GM12878 (cell line): ENCODE results near the gene NTM. TPM values are rescaled to one million over a fixed set of nuclear protein-coding genes. Genes with fewer than 3 reads are reported as not detected.

Experiments
- ATAC-seq: fragments of 200-7000 bp; cut with Tn5 transposase; 3 replicates; pipeline ENCODE4 v1.9.1; 2020; ENCODE audit warnings: mild to moderate bottlenecking, moderate library complexity
- BruUV-seq: library from RNA; stranded (reverse); fragments of 400-500 nt; replicated peaks from 2 replicates; lab custom pipeline; 2021; lab: Mats Ljungman, UMichigan
- CTCF ChIA-PET: fragments of 300-600 bp; sonication (Branson Sonifier 250); formaldehyde crosslinking; extraction: SDS; loops from one replicate; lab custom pipeline; 2021; ENCODE audit warnings: inconsistent platforms; lab: Yijun Ruan, JAX
- POLR2A ChIA-PET: fragments of 350-600 bp; formaldehyde crosslinking; extraction: SDS; loops from one replicate; lab custom pipeline; 2021; ENCODE audit warnings: inconsistent platforms; lab: Charles Lee
- RAD21 ChIA-PET: fragments of 300-600 bp; sonication (Branson Sonifier 250); formaldehyde crosslinking; loops from one replicate; lab custom pipeline; 2023; ENCODE audit warnings: antibody characterized with exemption; ENCODE audit not compliant: unreplicated experiment; lab: Charles Lee
- SMC1A ChIA-PET: fragments of 300-600 bp; sonication (Branson Sonifier 250); formaldehyde crosslinking; loops from one replicate; lab custom pipeline; 2023; ENCODE audit not compliant: unreplicated experiment, uncharacterized antibody; lab: Charles Lee
- DNase-seq: peaks from one replicate; pipeline ENCODE4 v3.0.0-alpha.2; 2011; ENCODE audit warnings: low read depth, low spot score
- FAIRE-seq: peaks from 3 replicates; lab custom pipeline; 2011; peaks lifted over from hg19 to GRCh38; lab: Jason Lieb, UNC
- H2AFZ ChIP-seq: 2 replicates; pipeline ENCODE4 v1.6.0; 2011; ENCODE audit warnings: low read depth, low read length, control low read depth; ENCODE audit not compliant: control insufficient read depth
- H3K27ac ChIP-seq: 2 replicates; pipeline ENCODE4 v1.5.1; 2011; ENCODE audit warnings: control low read depth; ENCODE audit not compliant: control insufficient read depth, insufficient read depth
- H3K27me3 ChIP-seq, 2 experiments: replicated peaks in 1 of 2; 2 replicates each; pipeline versions ENCODE4 v1.6.0 to v1.6.1; 2011; ENCODE audit warnings: low read length in 1 of 2; ENCODE audit not compliant: control insufficient read depth in 2 of 2, insufficient read depth in 2 of 2
- H3K36me3 ChIP-seq, 2 experiments: 2 replicates each; pipeline ENCODE4 v1.5.1; 2011; ENCODE audit warnings: low read length in 1 of 2; ENCODE audit not compliant: control insufficient read depth in 2 of 2, insufficient read depth in 2 of 2
- H3K4me1 ChIP-seq: 2 replicates; pipeline ENCODE4 v1.6.1; 2011; ENCODE audit warnings: mild to moderate bottlenecking, low read length, moderate library complexity, mixed read lengths; ENCODE audit not compliant: control insufficient read depth, insufficient read depth
- H3K4me2 ChIP-seq: 2 replicates; pipeline ENCODE4 v1.6.0; 2011; ENCODE audit warnings: control low read depth; ENCODE audit not compliant: control insufficient read depth, insufficient read depth
- H3K4me3 ChIP-seq: fragments of 200-600 bp; sonication (generic); 2 replicates; pipeline ENCODE4 v1.5.1; 2016
- H3K79me2 ChIP-seq: 2 replicates; pipeline ENCODE4 v1.6.0; 2011; ENCODE audit warnings: low read length; ENCODE audit not compliant: control insufficient read depth, insufficient read depth
- H3K9ac ChIP-seq: 2 replicates; pipeline ENCODE4 v1.8.0; 2011; ENCODE audit warnings: low read length, control low read depth, mixed read lengths; ENCODE audit not compliant: control insufficient read depth, insufficient read depth
- H3K9me3 ChIP-seq: replicated peaks from 3 replicates; pipeline ENCODE4 v1.5.1; 2011; ENCODE audit warnings: mild to moderate bottlenecking, low read length; ENCODE audit not compliant: control insufficient read depth, insufficient read depth
- H4K20me1 ChIP-seq: 2 replicates; pipeline ENCODE4 v1.6.0; 2011; ENCODE audit not compliant: control insufficient read depth, insufficient read depth
- CHD1 ChIP-seq: IDR thresholded peaks from 2 replicates; pipeline ENCODE4 v1.6.1; 2012; ENCODE audit warnings: low read depth, low read length, improper control_type of control experiment
- ETV6 ChIP-seq, 2 experiments: fragments of 450-650 bp in 1 of 2; IDR thresholded peaks in 1 of 2; conservative IDR thresholded peaks in 1 of 2; 2 replicates each; pipeline ENCODE4 v1.6.1; 2014; ENCODE audit warnings: antibody characterized with exemption in 1 of 2, borderline replicate concordance in 1 of 2, low read depth in 1 of 2, mild to moderate bottlenecking in 1 of 2, moderate library complexity in 1 of 2
- HCFC1 ChIP-seq: fragments of 150-350 bp; IDR thresholded peaks from 2 replicates; pipeline ENCODE4 v1.6.1; 2014; ENCODE audit warnings: low read length
- IKZF2 ChIP-seq, 2 experiments: fragments of 450-650 bp; IDR thresholded peaks; 2 replicates each; pipeline ENCODE4 v1.6.1; 2017; ENCODE audit warnings: mild to moderate bottlenecking in 2 of 2, moderate library complexity in 2 of 2
- NFXL1 ChIP-seq: fragments of 450-650 bp; IDR thresholded peaks from 2 replicates; pipeline ENCODE4 v1.6.1; 2017; ENCODE audit warnings: antibody characterized with exemption, mild to moderate bottlenecking, borderline replicate concordance
- NR2C2 ChIP-seq: IDR thresholded peaks from 2 replicates; pipeline ENCODE4 v1.6.1; 2011; ENCODE audit warnings: borderline replicate concordance, low read depth; ENCODE audit not compliant: control insufficient read depth, insufficient read length
- POLR2AphosphoS2 ChIP-seq: IDR thresholded peaks from 2 replicates; pipeline ENCODE4 v1.6.1; 2011; ENCODE audit warnings: low read depth, mild to moderate bottlenecking, low read length, improper control_type of control experiment, moderate library complexity
- POU2F2 ChIP-seq: IDR thresholded peaks from 3 replicates; pipeline ENCODE4 v1.6.1; 2011; ENCODE audit warnings: low read depth, mild to moderate bottlenecking, low read length, borderline replicate concordance
- RCOR1 ChIP-seq: conservative IDR thresholded peaks from 2 replicates; pipeline ENCODE4 v1.6.1; 2012; ENCODE audit warnings: low read depth, low read length, improper control_type of control experiment
- SMAD5 ChIP-seq: IDR thresholded peaks from 2 replicates; pipeline ENCODE4 v1.6.1; 2016; ENCODE audit warnings: antibody characterized with exemption, low read depth
- SPI1 ChIP-seq: IDR thresholded peaks from 2 replicates; pipeline ENCODE4 v1.6.1; 2011; ENCODE audit warnings: low read depth, mild to moderate bottlenecking, low read length, moderate library complexity, borderline replicate concordance; ENCODE audit not compliant: insufficient read depth
- TCF12 ChIP-seq: IDR thresholded peaks from 2 replicates; pipeline ENCODE4 v1.6.1; 2011; ENCODE audit warnings: low read depth, mild to moderate bottlenecking, low read length
- WGBS: methylation state at CpG from one replicate; pipeline ENCODE4 v1.1.6; 2016; ENCODE audit warnings: low lambda C conversion rate; ENCODE audit not compliant: insufficient replicate concordance, insufficient coverage; ENCODE audit errors: missing lambda C conversion rate; 5-methylcytosine and 5-hydroxymethylcytosine counted together
- in situ Hi-C: fragments of 300-500 bp; cut with MboI; formaldehyde crosslinking; loops from 9 replicates; pipeline ENCODE4 v1.14.3; 2018; ENCODE audit warnings: mixed read lengths
- intact Hi-C: fragments of 100-400 bp; cut with micrococcal nuclease; formaldehyde crosslinking; loops from one replicate; pipeline ENCODE4 v1.14.2; 2022; ENCODE audit not compliant: unreplicated experiment
- polyA plus RNA-seq, 11 experiments: library from polyadenylated mRNA; depleted of rRNA in 4 of 11; unstranded in 6 of 11; stranded (reverse) in 5 of 11; fragments of >200 nt; fragmentation: Nextera tagmentation in 4 of 11; fragmentation: Illumina TruSeq in 1 of 11; extraction: Ambion mirVana in 4 of 11; extraction: Trizol in 1 of 11; gene quantifications; 1 replicate in 1 of 11; 2 replicates in 10 of 11; pipeline versions ENCODE4 v1.2.1 to v1.2.3, GENCODE V29; 2011 to 2016; ENCODE audit warnings: inconsistent platforms in 2 of 11, missing spikeins in 2 of 11, low read depth in 1 of 11
- total RNA-seq, 4 experiments: library from RNA; depleted of rRNA in 3 of 4; stranded (reverse); fragments of >200 nt in 3 of 4; fragmentation: Illumina TruSeq in 1 of 4; extraction: Trizol in 1 of 4; gene quantifications; 2 replicates each; pipeline versions ENCODE4 v1.2.1 to v1.2.3, GENCODE V29; 2013 to 2021
- TF ChIP-seq, protein P1 (sequence below): fragments of 450-650 bp; IDR thresholded peaks from 2 replicates; pipeline ENCODE4 v1.6.1; 2016; ENCODE audit warnings: mild to moderate bottlenecking, moderate library complexity, borderline replicate concordance
- TF ChIP-seq, protein P2 (sequence below): IDR thresholded peaks from 2 replicates; pipeline ENCODE4 v1.6.1; 2012; ENCODE audit warnings: low read depth, low read length, improper control_type of control experiment
- TF ChIP-seq, protein P3 (sequence below): IDR thresholded peaks from 2 replicates; pipeline ENCODE4 v1.6.1; 2012; ENCODE audit warnings: low read depth, low read length, improper control_type of control experiment
- TF ChIP-seq, protein P4 (sequence below): fragments of 150-350 bp; IDR thresholded peaks from 2 replicates; pipeline ENCODE4 v1.6.1; 2016; ENCODE audit warnings: low read depth, low read length

NTM gene
- total and polyA plus RNA-seq, 10 of the 15 experiments (the other 5 are each of a cell fraction or from before 2014, with no cell fraction given), result not detected

DNA sequence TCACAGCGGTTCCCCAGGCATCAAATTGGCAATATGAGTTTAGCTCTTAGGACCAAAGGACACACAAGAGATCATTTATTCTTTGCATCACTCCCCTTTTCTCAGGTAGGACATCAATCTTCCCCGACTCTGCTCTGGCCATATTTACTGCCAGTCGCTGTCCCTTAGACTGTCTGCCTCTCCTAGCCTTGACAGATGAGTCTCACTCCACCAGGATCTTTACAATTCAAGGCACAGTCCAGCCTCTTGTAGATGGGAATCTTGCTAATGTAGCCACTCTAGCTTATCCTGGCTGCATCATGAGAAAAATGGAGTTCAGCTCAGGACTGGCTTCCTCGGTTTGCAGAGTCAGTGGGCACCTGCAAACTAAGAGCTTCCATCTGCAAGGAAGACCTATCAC, 915.2 kb downstream of the NTM start:
- FAIRE-seq (no peak), DNase-seq (no peak), ATAC-seq (no peak)
- ChIA-PET CTCF (interaction anchor here (0.9 kb wide), 1 partner anchor 117 kb away, joined by 3 read pairs; no protein-coding TSS in a partner anchor), POLR2A (no interaction called here), RAD21 (interaction anchor here (0.6 kb wide), 1 partner anchor 124 kb away, joined by 3 read pairs; no protein-coding TSS in a partner anchor), SMC1A (no interaction called here)
- Histone ChIP-seq H2AFZ (no peak overlapping the region), H3K27ac (no peak overlapping the region), H3K9ac (no peak overlapping the region), H3K36me3 (no peaks in the 10 kb centered on the region), H3K9me3 (no peaks in the 10 kb centered on the region), H3K4me2 (no peak overlapping the region), H3K27me3 (peaks cover 0 to 3% of the 10 kb centered on the region in 2 experiments; a peak in 1 of 4 replicates), H3K4me1 (no peaks in the 10 kb centered on the region), H4K20me1 (no peaks in the 10 kb centered on the region), H3K4me3 (no peak overlapping the region), H3K79me2 (no peaks in the 10 kb centered on the region)
- 6% methylated on average over 4 of the region's 4 CpGs for WGBS
- no TSS peak for BruUV-seq
- intact Hi-C loops, result no loop called here
- in situ Hi-C loops, result no loop called here
- no peak for TF ChIP-seq RCOR1
- TF ChIP-seq IKZF2 (IDR thresholded peaks at IDR 0.05), result no peak
- TF ChIP-seq, protein P1, sequence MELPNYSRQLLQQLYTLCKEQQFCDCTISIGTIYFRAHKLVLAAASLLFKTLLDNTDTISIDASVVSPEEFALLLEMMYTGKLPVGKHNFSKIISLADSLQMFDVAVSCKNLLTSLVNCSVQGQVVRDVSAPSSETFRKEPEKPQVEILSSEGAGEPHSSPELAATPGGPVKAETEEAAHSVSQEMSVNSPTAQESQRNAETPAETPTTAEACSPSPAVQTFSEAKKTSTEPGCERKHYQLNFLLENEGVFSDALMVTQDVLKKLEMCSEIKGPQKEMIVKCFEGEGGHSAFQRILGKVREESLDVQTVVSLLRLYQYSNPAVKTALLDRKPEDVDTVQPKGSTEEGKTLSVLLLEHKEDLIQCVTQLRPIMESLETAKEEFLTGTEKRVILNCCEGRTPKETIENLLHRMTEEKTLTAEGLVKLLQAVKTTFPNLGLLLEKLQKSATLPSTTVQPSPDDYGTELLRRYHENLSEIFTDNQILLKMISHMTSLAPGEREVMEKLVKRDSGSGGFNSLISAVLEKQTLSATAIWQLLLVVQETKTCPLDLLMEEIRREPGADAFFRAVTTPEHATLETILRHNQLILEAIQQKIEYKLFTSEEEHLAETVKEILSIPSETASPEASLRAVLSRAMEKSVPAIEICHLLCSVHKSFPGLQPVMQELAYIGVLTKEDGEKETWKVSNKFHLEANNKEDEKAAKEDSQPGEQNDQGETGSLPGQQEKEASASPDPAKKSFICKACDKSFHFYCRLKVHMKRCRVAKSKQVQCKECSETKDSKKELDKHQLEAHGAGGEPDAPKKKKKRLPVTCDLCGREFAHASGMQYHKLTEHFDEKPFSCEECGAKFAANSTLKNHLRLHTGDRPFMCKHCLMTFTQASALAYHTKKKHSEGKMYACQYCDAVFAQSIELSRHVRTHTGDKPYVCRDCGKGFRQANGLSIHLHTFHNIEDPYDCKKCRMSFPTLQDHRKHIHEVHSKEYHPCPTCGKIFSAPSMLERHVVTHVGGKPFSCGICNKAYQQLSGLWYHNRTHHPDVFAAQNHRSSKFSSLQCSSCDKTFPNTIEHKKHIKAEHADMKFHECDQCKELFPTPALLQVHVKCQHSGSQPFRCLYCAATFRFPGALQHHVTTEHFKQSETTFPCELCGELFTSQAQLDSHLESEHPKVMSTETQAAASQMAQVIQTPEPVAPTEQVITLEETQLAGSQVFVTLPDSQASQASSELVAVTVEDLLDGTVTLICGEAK, result no peak
- no peak for TF ChIP-seq TCF12
- TF ChIP-seq, protein P2, sequence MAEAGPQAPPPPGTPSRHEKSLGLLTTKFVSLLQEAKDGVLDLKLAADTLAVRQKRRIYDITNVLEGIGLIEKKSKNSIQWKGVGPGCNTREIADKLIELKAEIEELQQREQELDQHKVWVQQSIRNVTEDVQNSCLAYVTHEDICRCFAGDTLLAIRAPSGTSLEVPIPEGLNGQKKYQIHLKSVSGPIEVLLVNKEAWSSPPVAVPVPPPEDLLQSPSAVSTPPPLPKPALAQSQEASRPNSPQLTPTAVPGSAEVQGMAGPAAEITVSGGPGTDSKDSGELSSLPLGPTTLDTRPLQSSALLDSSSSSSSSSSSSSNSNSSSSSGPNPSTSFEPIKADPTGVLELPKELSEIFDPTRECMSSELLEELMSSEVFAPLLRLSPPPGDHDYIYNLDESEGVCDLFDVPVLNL, result no peak
- no peak for TF ChIP-seq POLR2AphosphoS2
- no peak for TF ChIP-seq NR2C2
- TF ChIP-seq, protein P3, sequence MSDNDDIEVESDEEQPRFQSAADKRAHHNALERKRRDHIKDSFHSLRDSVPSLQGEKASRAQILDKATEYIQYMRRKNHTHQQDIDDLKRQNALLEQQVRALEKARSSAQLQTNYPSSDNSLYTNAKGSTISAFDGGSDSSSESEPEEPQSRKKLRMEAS, result no peak
- no peak for TF ChIP-seq POU2F2
- no peak for TF ChIP-seq NFXL1
- TF ChIP-seq SPI1, result no peak
- TF ChIP-seq, protein P4, sequence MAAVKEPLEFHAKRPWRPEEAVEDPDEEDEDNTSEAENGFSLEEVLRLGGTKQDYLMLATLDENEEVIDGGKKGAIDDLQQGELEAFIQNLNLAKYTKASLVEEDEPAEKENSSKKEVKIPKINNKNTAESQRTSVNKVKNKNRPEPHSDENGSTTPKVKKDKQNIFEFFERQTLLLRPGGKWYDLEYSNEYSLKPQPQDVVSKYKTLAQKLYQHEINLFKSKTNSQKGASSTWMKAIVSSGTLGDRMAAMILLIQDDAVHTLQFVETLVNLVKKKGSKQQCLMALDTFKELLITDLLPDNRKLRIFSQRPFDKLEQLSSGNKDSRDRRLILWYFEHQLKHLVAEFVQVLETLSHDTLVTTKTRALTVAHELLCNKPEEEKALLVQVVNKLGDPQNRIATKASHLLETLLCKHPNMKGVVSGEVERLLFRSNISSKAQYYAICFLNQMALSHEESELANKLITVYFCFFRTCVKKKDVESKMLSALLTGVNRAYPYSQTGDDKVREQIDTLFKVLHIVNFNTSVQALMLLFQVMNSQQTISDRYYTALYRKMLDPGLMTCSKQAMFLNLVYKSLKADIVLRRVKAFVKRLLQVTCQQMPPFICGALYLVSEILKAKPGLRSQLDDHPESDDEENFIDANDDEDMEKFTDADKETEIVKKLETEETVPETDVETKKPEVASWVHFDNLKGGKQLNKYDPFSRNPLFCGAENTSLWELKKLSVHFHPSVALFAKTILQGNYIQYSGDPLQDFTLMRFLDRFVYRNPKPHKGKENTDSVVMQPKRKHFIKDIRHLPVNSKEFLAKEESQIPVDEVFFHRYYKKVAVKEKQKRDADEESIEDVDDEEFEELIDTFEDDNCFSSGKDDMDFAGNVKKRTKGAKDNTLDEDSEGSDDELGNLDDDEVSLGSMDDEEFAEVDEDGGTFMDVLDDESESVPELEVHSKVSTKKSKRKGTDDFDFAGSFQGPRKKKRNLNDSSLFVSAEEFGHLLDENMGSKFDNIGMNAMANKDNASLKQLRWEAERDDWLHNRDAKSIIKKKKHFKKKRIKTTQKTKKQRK, result no peak
- TF ChIP-seq ETV6 (conservative IDR thresholded peaks at IDR 0.05 in 1 of 2, IDR thresholded peaks at IDR 0.05 in 1 of 2; ENCODE audit: borderline replicate concordance in 1 of 2, low read depth in 1 of 2), result no peak
- TF ChIP-seq SMAD5, result no peak
- no peak for TF ChIP-seq HCFC1
- no peak for TF ChIP-seq CHD1
